A549 (cell line): ENCODE measurements around the gene SUFU. TPM values are rescaled to one million over a fixed set of nuclear protein-coding genes. Genes with fewer than 3 reads are reported as not detected.
A peak's percentile ranks its signal among the peaks of the same experiment; 100 is the strongest.

Source experiments
- ATAC-seq, 2 experiments: fragments of 200-7000 bp in 1 of 2; fragments of >200 bp in 1 of 2; cut with Nextera tagmentation in 1 of 2; cut with Tn5 transposase in 1 of 2; 3 replicates each; pipeline versions ENCODE4 v1.8.0 to v1.9.1; 2018 to 2020; ENCODE audit warnings: mild to moderate bottlenecking in 1 of 2, moderate library complexity in 1 of 2
- CTCF ChIA-PET: fragments of 300-600 bp; sonication (Branson Sonifier 250); formaldehyde crosslinking; extraction: SDS; loops from one replicate; lab custom pipeline; 2021; ENCODE audit warnings: antibody characterized with exemption, inconsistent platforms; lab: Yijun Ruan, JAX
- POLR2A ChIA-PET: fragments of 350-600 bp; formaldehyde crosslinking; extraction: SDS; loops from one replicate; lab custom pipeline; 2021; ENCODE audit warnings: antibody characterized with exemption, inconsistent platforms; lab: Yijun Ruan, JAX
- DNase-seq, 2 experiments: peaks; one replicate each; pipeline versions ENCODE4 v3.0.0 to v3.0.0-alpha.2; 2011 to 2016; ENCODE audit warnings: low read depth in 1 of 2, low spot score in 1 of 2
- FAIRE-seq: peaks from 2 replicates; lab custom pipeline; 2011; peaks lifted over from hg19 to GRCh38; lab: Jason Lieb, UNC
- H3K27ac ChIP-seq, 2 experiments: fragments of >200 bp; sonication (Bioruptor Twin); formaldehyde crosslinking; 3 replicates each; pipeline ENCODE4 v1.5.1; 2016 to 2017
- H3K4me1 ChIP-seq: fragments of >200 bp; sonication (Bioruptor Twin); formaldehyde crosslinking; 3 replicates; pipeline ENCODE4 v1.6.1; 2016
- H3K4me2 ChIP-seq: fragments of >200 bp; sonication (Bioruptor Twin); formaldehyde crosslinking; 3 replicates; pipeline ENCODE4 v1.6.1; 2016
- H3K4me3 ChIP-seq: fragments of >200 bp; sonication (Bioruptor Twin); formaldehyde crosslinking; 3 replicates; pipeline ENCODE4 v1.5.1; 2016
- H3K9me3 ChIP-seq: fragments of >200 bp; sonication (Bioruptor Twin); formaldehyde crosslinking; 3 replicates; pipeline ENCODE4 v1.6.1; 2016
- BCL3 ChIP-seq: fragments of >200 bp; sonication (Bioruptor Twin); formaldehyde crosslinking; IDR thresholded peaks from 3 replicates; pipeline ENCODE4 v1.6.1; 2016
- CBX8 ChIP-seq: fragments of 200-600 bp; sonication (generic); IDR thresholded peaks from 2 replicates; pipeline ENCODE4 v1.6.1; 2016
- CEBPB ChIP-seq, 2 experiments: fragments of >200 bp in 1 of 2; sonication (Bioruptor Twin) in 1 of 2; formaldehyde crosslinking in 1 of 2; IDR thresholded peaks; 2 replicates each; pipeline ENCODE4 v1.6.1; 2012 to 2016
- EP300 ChIP-seq, 2 experiments: fragments of >200 bp; sonication (Bioruptor Twin); formaldehyde crosslinking; IDR thresholded peaks; 2 replicates in 1 of 2; 3 replicates in 1 of 2; pipeline ENCODE4 v1.6.1; 2016 to 2017
- ESRRA ChIP-seq: fragments of 150-350 bp; IDR thresholded peaks from 2 replicates; pipeline ENCODE4 v1.6.1; 2014; ENCODE audit warnings: mild to moderate bottlenecking, low read length, borderline replicate concordance
- FOSL2 ChIP-seq, 2 experiments: fragments of 450-650 bp in 1 of 2; fragments of >200 bp in 1 of 2; sonication (Bioruptor Twin) in 1 of 2; formaldehyde crosslinking; IDR thresholded peaks; 2 replicates each; pipeline versions ENCODE4 v1.5.0 to v1.6.1; 2016 to 2020; ENCODE audit warnings: mild to moderate bottlenecking in 1 of 2, moderate library complexity in 1 of 2
- GATA3 ChIP-seq: IDR thresholded peaks from 2 replicates; pipeline ENCODE4 v1.6.1; 2012; ENCODE audit warnings: borderline replicate concordance
- HDAC2 ChIP-seq: fragments of 200-600 bp; sonication (generic); IDR thresholded peaks from 2 replicates; pipeline ENCODE4 v1.6.1; 2016
- HES2 ChIP-seq: fragments of >200 bp; sonication (Bioruptor Twin); formaldehyde crosslinking; IDR thresholded peaks from 2 replicates; pipeline ENCODE4 v1.6.1; 2016
- HOXA7 ChIP-seq: fragments of 250-450 bp; sonication (Bioruptor Pico); IDR thresholded peaks from 2 replicates; pipeline ENCODE4 v1.5.0; 2020; ENCODE audit warnings: mild to moderate bottlenecking, moderate library complexity
- HOXB5 ChIP-seq: fragments of 250-450 bp; sonication (Bioruptor Pico); IDR thresholded peaks from 2 replicates; pipeline ENCODE4 v1.5.0; 2020; ENCODE audit warnings: mild to moderate bottlenecking, moderate library complexity
- JUN ChIP-seq, 2 experiments: fragments of >200 bp; sonication (Bioruptor Twin); formaldehyde crosslinking; IDR thresholded peaks; 2 replicates in 1 of 2; 3 replicates in 1 of 2; pipeline ENCODE4 v1.6.1; 2016 to 2017
- JUNB ChIP-seq: fragments of >200 bp; sonication (Bioruptor Twin); formaldehyde crosslinking; IDR thresholded peaks from 2 replicates; pipeline ENCODE4 v1.6.1; 2016
- MAFK ChIP-seq: fragments of 450-650 bp; IDR thresholded peaks from 2 replicates; pipeline ENCODE4 v1.6.1; 2014; ENCODE audit not compliant: partially characterized antibody
- NFE2L2 ChIP-seq: fragments of 150-350 bp; conservative IDR thresholded peaks from 2 replicates; pipeline ENCODE4 v1.6.1; 2014; ENCODE audit warnings: low read length
- PHF8 ChIP-seq: fragments of 200-600 bp; sonication (generic); IDR thresholded peaks from 2 replicates; pipeline ENCODE4 v1.6.1; 2016; ENCODE audit warnings: low read depth, mild to moderate bottlenecking, antibody characterized with exemption, moderate library complexity, borderline replicate concordance
- POLR2A ChIP-seq: IDR thresholded peaks from 2 replicates; pipeline ENCODE4 v1.6.1; 2012; ENCODE audit warnings: mild to moderate bottlenecking, low read length
- RAD21 ChIP-seq, 2 experiments: fragments of >200 bp in 1 of 2; sonication (Bioruptor Twin) in 1 of 2; formaldehyde crosslinking in 1 of 2; IDR thresholded peaks in 1 of 2; conservative IDR thresholded peaks in 1 of 2; 2 replicates in 1 of 2; 3 replicates in 1 of 2; pipeline ENCODE4 v1.6.1; 2012 to 2018; ENCODE audit warnings: inconsistent platforms in 1 of 2
- RFX5 ChIP-seq: fragments of 450-650 bp; IDR thresholded peaks from 2 replicates; pipeline ENCODE4 v1.7.1; 2014; ENCODE audit warnings: antibody characterized with exemption, mild to moderate bottlenecking, moderate library complexity
- SREBF2 ChIP-seq: fragments of 450-650 bp; IDR thresholded peaks from 2 replicates; pipeline ENCODE4 v1.6.1; 2014; ENCODE audit warnings: mild to moderate bottlenecking, moderate library complexity
- TFCP2L1 ChIP-seq: fragments of 250-450 bp; sonication (Bioruptor Pico); IDR thresholded peaks from 2 replicates; pipeline ENCODE4 v1.5.0; 2021; ENCODE audit warnings: mild to moderate bottlenecking
- TP53 ChIP-seq: fragments of 250-450 bp; sonication (Bioruptor Pico); IDR thresholded peaks from 2 replicates; pipeline ENCODE4 v1.5.0; 2021; ENCODE audit warnings: mild to moderate bottlenecking, moderate library complexity
- USF2 ChIP-seq: fragments of 450-650 bp; IDR thresholded peaks from 2 replicates; pipeline ENCODE4 v1.6.1; 2014; ENCODE audit warnings: antibody characterized with exemption
- ZC3H11A ChIP-seq: fragments of 450-650 bp; IDR thresholded peaks from 2 replicates; pipeline ENCODE4 v1.6.1; 2014; ENCODE audit warnings: antibody characterized with exemption, mild to moderate bottlenecking
- WGBS: methylation state at CpG from one replicate; pipeline ENCODE4 v1.1.6; 2017; ENCODE audit errors: missing lambda C conversion rate; 5-methylcytosine and 5-hydroxymethylcytosine counted together
- polyA plus RNA-seq, 4 experiments: library from polyadenylated mRNA; depleted of rRNA in 3 of 4; stranded (reverse); fragments of >200 nt; fragmentation: RNase III in 1 of 4; extraction: RNeasy Plus Mini Kit Qiagen cat#74134 plus additional on column Dnase treatment in 1 of 4; gene quantifications; 2 replicates in 3 of 4; 3 replicates in 1 of 4; pipeline ENCODE4 v1.2.3, GENCODE V29; 2011 to 2017

The SUFU gene
- polyA plus RNA-seq, 2 of the 4 experiments (the other 2 are of a cell fraction) = 3.7 to 5.5 TPM

GRCh38 chr10:102604439-102604841 lies 100.7 kb downstream of the SUFU start:
- TF ChIP-seq CEBPB (IDR thresholded peaks at IDR 0.05) (peak; percentile 92 to 98), EP300 (IDR thresholded peaks at IDR 0.05) (peak in 1 of 2 experiments; percentile 38; a peak in 1 of 5 replicates), JUN (IDR thresholded peaks at IDR 0.05) (peak in 1 of 2 experiments; percentile 63; a peak in 2 of 5 replicates), FOSL2 (IDR thresholded peaks at IDR 0.05) (peak; percentile 79), FOSL2 (CRISPR knock-in tag; IDR thresholded peaks at IDR 0.05) (peak; percentile 92), JUNB (peak; percentile 69), HDAC2 (no peak)
- Histone ChIP-seq H3K27ac (peak overlapping the region; percentile 70 to 89), H3K4me1 (peaks cover 29% of the 10 kb centered on the region), H3K4me3 (peak overlapping the region; percentile 9; the same call in 1 of the 3 replicates), H3K9me3 (no peaks in the 10 kb centered on the region), H3K4me2 (peak overlapping the region; percentile 61)
- FAIRE-seq (peak; percentile 81), DNase-seq (peak; percentile 76 to 86), ATAC-seq (peak; percentile 85 to 89)
- ChIA-PET POLR2A (interaction anchor here (0.8 to 1.2 kb wide), 2 partner anchors 40 to 102 kb away, joined by 3 read pairs; partner anchors contain the start of gene ACTR1A), CTCF (interaction anchor here (0.5 to 2.3 kb wide), 6 partner anchors 9 to 107 kb away, joined by 3 to 15 read pairs (median 6); partner anchors contain the start of gene TRIM8)
- WGBS = 7% methylated on average over 6 of the region's 6 CpGs

- Histone ChIP-seq H3K9me3 (no peaks in the 10 kb centered on the region), H3K4me3 (no peak overlapping the region), H3K4me2 (peak overlapping the region; percentile 61; the same call in 2 of the 3 replicates), H3K4me1 (peaks cover 29% of the 10 kb centered on the region), H3K27ac (peak overlapping the region; percentile 70 to 89; a peak in 5 of 6 replicates)
- TF ChIP-seq CBX8 (no peak), RAD21 (conservative IDR thresholded peaks at IDR 0.05 in 1 of 2, IDR thresholded peaks at IDR 0.05 in 1 of 2) (no peak), HOXB5 (CRISPR knock-in tag) (no peak), USF2 (no peak), HES2 (no peak), PHF8 (no peak), SREBF2 (no peak), TP53 (CRISPR knock-in tag) (no peak), MAFK (no peak), JUNB (no peak), NFE2L2 (no peak), POLR2A (no peak), GATA3 (no peak), ESRRA (no peak), HOXA7 (no peak), BCL3 (no peak), RFX5 (no peak), ZC3H11A (no peak)
- 69% methylated on average over 5 of the region's 5 CpGs for WGBS
- ChIA-PET CTCF (interaction anchor here (0.6 to 2.3 kb wide), 6 partner anchors 10 to 95 kb away, joined by 3 to 15 read pairs (median 4); no protein-coding TSS in a partner anchor), POLR2A (interaction anchor here (1.0 kb wide), 1 partner anchor 36 kb away, joined by 3 read pairs; no protein-coding TSS in a partner anchor)
- no peak for FAIRE-seq
- DNase-seq = no peak
- ATAC-seq = no peak
Measured at GRCh38 chr10:102605712-102606111, 101.9 kb downstream of the SUFU start.

GRCh38 chr10:102608487-102608886 lies 104.7 kb downstream of the SUFU start:
- ChIA-PET CTCF (interaction anchor here (1.0 to 2.0 kb wide), 3 partner anchors 13 to 105 kb away, joined by 3 to 5 read pairs (median 5); partner anchors contain the start of gene TRIM8), POLR2A (no interaction called here)
- DNase-seq (no peak), ATAC-seq (no peak), FAIRE-seq (no peak)
- Histone ChIP-seq H3K27ac (peak overlapping the region in 1 of 2 experiments; percentile 34; a peak in 1 of 6 replicates), H3K4me3 (no peak overlapping the region), H3K4me1 (peaks cover 32% of the 10 kb centered on the region), H3K4me2 (no peak overlapping the region), H3K9me3 (no peaks in the 10 kb centered on the region)
- WGBS = 76% methylated on average over 2 of the region's 2 CpGs
- TF ChIP-seq SREBF2 = no peak
- TF ChIP-seq TFCP2L1 (CRISPR knock-in tag) = no peak
